Neuronal stem cell (in vitro differentiated cells): Measurements from ENCODE around the gene APBA1.

Experiments used
- DNase-seq: peaks from one replicate; pipeline ENCODE4 v3.0.0-alpha.2; 2013; ENCODE audit warnings: low spot score
- H2AFZ ChIP-seq: one replicate; pipeline ENCODE4 v1.6.1; 2013; ENCODE audit warnings: mild to moderate bottlenecking, low read length, inconsistent platforms
- H2AK5ac ChIP-seq: 2 replicates; pipeline ENCODE4 v1.6.1; 2013; ENCODE audit warnings: low read depth, mild to moderate bottlenecking, inconsistent platforms, low read length, moderate library complexity, mixed read lengths
- H2BK120ac ChIP-seq: 2 replicates; pipeline ENCODE4 v1.6.1; 2013; ENCODE audit warnings: low read depth, mild to moderate bottlenecking, inconsistent platforms, low read length, moderate library complexity, mixed read lengths
- H2BK12ac ChIP-seq: one replicate; pipeline ENCODE4 v1.6.1; 2013; ENCODE audit warnings: low read length, inconsistent platforms
- H2BK15ac ChIP-seq: 2 replicates; pipeline ENCODE4 v1.6.1; 2013; ENCODE audit warnings: mild to moderate bottlenecking, low read length, inconsistent platforms, mixed read lengths
- H2BK5ac ChIP-seq: one replicate; pipeline ENCODE4 v1.6.1; 2013; ENCODE audit warnings: inconsistent platforms, mild to moderate bottlenecking, low read length, moderate library complexity
- H3K14ac ChIP-seq: one replicate; pipeline ENCODE4 v1.6.1; 2013; ENCODE audit warnings: low read length, inconsistent platforms
- H3K18ac ChIP-seq: 2 replicates; pipeline ENCODE4 v1.6.1; 2013; ENCODE audit warnings: low read length, inconsistent platforms
- H3K23ac ChIP-seq: 2 replicates; pipeline ENCODE4 v1.6.1; 2013; ENCODE audit warnings: low read depth, mild to moderate bottlenecking, mixed read lengths, low read length, inconsistent platforms; ENCODE audit not compliant: poor library complexity
- H3K27ac ChIP-seq: replicated peaks from 3 replicates; pipeline ENCODE4 v1.5.1; 2013; ENCODE audit warnings: low read length, inconsistent platforms
- H3K27me3 ChIP-seq, 3 experiments: 2 replicates each; pipeline ENCODE4 v1.6.1; 2013; ENCODE audit warnings: low read length in 3 of 3, mild to moderate bottlenecking in 2 of 3, inconsistent platforms in 1 of 3, low read depth in 1 of 3, mixed read lengths in 1 of 3, moderate library complexity in 1 of 3; ENCODE audit not compliant: control insufficient read depth in 3 of 3, insufficient read depth in 3 of 3
- H3K36me3 ChIP-seq, 2 donors: replicated peaks in 1 of 2; 2 replicates each; pipeline ENCODE4 v1.6.1; 2013; ENCODE audit warnings: low read length in 2 of 2; ENCODE audit not compliant: control insufficient read depth in 2 of 2, insufficient read depth in 2 of 2
- H3K4ac ChIP-seq: 2 replicates; pipeline ENCODE4 v1.6.1; 2013; ENCODE audit warnings: inconsistent platforms, mild to moderate bottlenecking, low read length, moderate library complexity
- H3K4me1 ChIP-seq, 2 donors: 1 replicate in 1 of 2; 2 replicates in 1 of 2; pipeline ENCODE4 v1.6.1; 2013; ENCODE audit warnings: low read length in 2 of 2, low read depth in 1 of 2; ENCODE audit not compliant: control insufficient read depth in 2 of 2, insufficient read depth in 1 of 2
- H3K4me2 ChIP-seq: one replicate; pipeline ENCODE4 v1.6.1; 2013; ENCODE audit warnings: mild to moderate bottlenecking, low read length, inconsistent platforms; ENCODE audit not compliant: insufficient read depth, poor library complexity, severe bottlenecking
- H3K4me3 ChIP-seq, 2 donors: 2 replicates each; pipeline ENCODE4 v1.5.1; 2013; ENCODE audit warnings: low read length in 2 of 2, mild to moderate bottlenecking in 2 of 2, inconsistent platforms in 1 of 2, moderate library complexity in 1 of 2
- H3K79me1 ChIP-seq: one replicate; pipeline ENCODE4 v1.6.1; 2013; ENCODE audit warnings: low read depth, mild to moderate bottlenecking, inconsistent platforms, low read length, moderate library complexity
- H3K9ac ChIP-seq: one replicate; pipeline ENCODE4 v1.6.1; 2013; ENCODE audit warnings: mild to moderate bottlenecking, low read depth, low read length, inconsistent platforms; ENCODE audit not compliant: poor library complexity
- H3K9me3 ChIP-seq, 2 donors: replicated peaks in 1 of 2; 2 replicates each; pipeline versions ENCODE3 to v1.6.1; 2013; ENCODE audit warnings: low read length in 2 of 2, mild to moderate bottlenecking in 2 of 2, inconsistent platforms in 1 of 2, low read depth in 1 of 2, mixed read lengths in 1 of 2, moderate library complexity in 1 of 2; ENCODE audit not compliant: control insufficient read depth in 2 of 2, insufficient read depth in 1 of 2
- H4K8ac ChIP-seq: one replicate; pipeline ENCODE4 v1.6.1; 2013; ENCODE audit warnings: low read depth, mild to moderate bottlenecking, inconsistent platforms, low read length, moderate library complexity
- H4K91ac ChIP-seq: one replicate; pipeline ENCODE4 v1.6.1; 2013; ENCODE audit warnings: low read length, low read depth, mild to moderate bottlenecking, inconsistent platforms; ENCODE audit not compliant: poor library complexity
- WGBS, 2 donors: extraction: QIAGEN DNeasy Blood & Tissue Kit; methylation state at CpG; one replicate each; pipeline ENCODE4 v1.1.7; 2013; ENCODE audit warnings: missing lambda C conversion rate in 2 of 2, mixed read lengths in 1 of 2; ENCODE audit not compliant: insufficient read length in 2 of 2, insufficient replicate concordance in 1 of 2; ENCODE audit errors: extremely low coverage in 2 of 2; 5-methylcytosine and 5-hydroxymethylcytosine counted together

APBA1 gene

GRCh38 chr9:69502671-69503301, 169.4 kb downstream of the APBA1 start:
- no peak overlapping the region for H2BK120ac ChIP-seq
- H2BK12ac ChIP-seq: no peak overlapping the region
- H3K4me1 ChIP-seq: peaks cover 7 to 8% of the 10 kb centered on the region in 2 donors
- no peak overlapping the region for H4K91ac ChIP-seq
- H3K27me3 ChIP-seq: peaks cover 0 to 32% (median 0%) of the 10 kb centered on the region in 3 experiments
- H3K36me3 ChIP-seq: no peaks in the 10 kb centered on the region
- H3K14ac ChIP-seq: no peak overlapping the region
- H2BK15ac ChIP-seq: no peak overlapping the region
- H3K9me3 ChIP-seq: no peaks in the 10 kb centered on the region
- H3K27ac ChIP-seq: no peak overlapping the region
- H2AFZ ChIP-seq: no peak overlapping the region
- no peak overlapping the region for H2BK5ac ChIP-seq
- H3K9ac ChIP-seq: no peak overlapping the region
- no peak overlapping the region for H4K8ac ChIP-seq
- H3K4ac ChIP-seq: no peak overlapping the region
- WGBS, 2 donors: no CpG with 5 or more reads among the region's 4 CpGs
- no peak overlapping the region for H3K18ac ChIP-seq
- no peak overlapping the region for H2AK5ac ChIP-seq
- H3K4me2 ChIP-seq: no peak overlapping the region
- H3K79me1 ChIP-seq: no peaks in the 10 kb centered on the region
- H3K23ac ChIP-seq: no peak overlapping the region
- H3K4me3 ChIP-seq: no peak overlapping the region
- no peak for DNase-seq

GRCh38 chr9:69500896-69501295, 171.3 kb downstream of the APBA1 start:
- Histone ChIP-seq H4K8ac (no peak overlapping the region), H3K36me3 (no peaks in the 10 kb centered on the region), H3K27ac (no peak overlapping the region), H2BK5ac (no peak overlapping the region), H3K23ac (no peak overlapping the region), H3K9ac (no peak overlapping the region), H3K4me3 (no peak overlapping the region), H3K18ac (no peak overlapping the region), H3K9me3 (no peaks in the 10 kb centered on the region), H2AK5ac (no peak overlapping the region), H3K4ac (no peak overlapping the region), H2BK15ac (no peak overlapping the region), H2AFZ (no peak overlapping the region), H3K27me3 (peaks cover 0 to 49% (median 0%) of the 10 kb centered on the region in 3 experiments), H2BK12ac (no peak overlapping the region), H3K14ac (no peak overlapping the region), H3K4me2 (no peak overlapping the region), H3K79me1 (no peaks in the 10 kb centered on the region), H4K91ac (no peak overlapping the region), H2BK120ac (no peak overlapping the region), H3K4me1 (peaks cover 8 to 11% of the 10 kb centered on the region in 2 donors)
- DNase-seq: no peak
- no CpG with 5 or more reads among the region's 6 CpGs for WGBS, 2 donors

GRCh38 chr9:69499959-69500358, 172.2 kb downstream of the APBA1 start:
- H3K4me1 ChIP-seq: peaks cover 8 to 16% of the 10 kb centered on the region in 2 donors
- H3K9me3 ChIP-seq: no peaks in the 10 kb centered on the region
- peaks cover 0 to 58% (median 0%) of the 10 kb centered on the region in 3 experiments for H3K27me3 ChIP-seq
- no peak overlapping the region for H3K23ac ChIP-seq
- H3K79me1 ChIP-seq: no peaks in the 10 kb centered on the region
- no peak overlapping the region for H2BK12ac ChIP-seq
- no peaks in the 10 kb centered on the region for H3K36me3 ChIP-seq
- H3K4me3 ChIP-seq: no peak overlapping the region
- no peak overlapping the region for H3K18ac ChIP-seq
- H4K91ac ChIP-seq: no peak overlapping the region
- H2AK5ac ChIP-seq: no peak overlapping the region
- no peak overlapping the region for H3K4ac ChIP-seq
- H2BK15ac ChIP-seq: no peak overlapping the region
- H3K27ac ChIP-seq: no peak overlapping the region
- no peak overlapping the region for H2AFZ ChIP-seq
- no peak overlapping the region for H4K8ac ChIP-seq
- no peak overlapping the region for H3K4me2 ChIP-seq
- no peak overlapping the region for H2BK120ac ChIP-seq
- H3K14ac ChIP-seq: no peak overlapping the region
- no peak overlapping the region for H3K9ac ChIP-seq
- no peak overlapping the region for H2BK5ac ChIP-seq
- no CpG with 5 or more reads among the region's 4 CpGs for WGBS, 2 donors
- DNase-seq: no peak

- Histone ChIP-seq H3K23ac (no peak overlapping the region), H2BK15ac (no peak overlapping the region)
- no CpG with 5 or more reads among the region's 6 CpGs for WGBS, 2 donors
Observed at GRCh38 chr9:69499407-69499806, 172.8 kb downstream of the APBA1 start.

More at GRCh38 chr9:69499407-69499806, 172.8 kb downstream of the APBA1 start:
- H3K14ac ChIP-seq: no peak overlapping the region
- H3K4ac ChIP-seq: no peak overlapping the region
- peaks cover 8 to 19% of the 10 kb centered on the region in 2 donors for H3K4me1 ChIP-seq
- no peak overlapping the region for H2BK120ac ChIP-seq
- DNase-seq: no peak
- H4K8ac ChIP-seq: no peak overlapping the region
- H2AK5ac ChIP-seq: no peak overlapping the region
- H3K4me2 ChIP-seq: no peak overlapping the region
- no peak overlapping the region for H2BK12ac ChIP-seq
- H2BK5ac ChIP-seq: no peak overlapping the region
- H3K27ac ChIP-seq: no peak overlapping the region
- no peak overlapping the region for H4K91ac ChIP-seq
- no peak overlapping the region for H3K4me3 ChIP-seq
- no peaks in the 10 kb centered on the region for H3K79me1 ChIP-seq
- no peaks in the 10 kb centered on the region for H3K9me3 ChIP-seq
- no peak overlapping the region for H3K18ac ChIP-seq
- H3K27me3 ChIP-seq: peaks cover 0 to 60% (median 0%) of the 10 kb centered on the region in 3 experiments
- H3K9ac ChIP-seq: no peak overlapping the region
- H3K36me3 ChIP-seq: no peaks in the 10 kb centered on the region
- no peak overlapping the region for H2AFZ ChIP-seq
